ENCODE data around the gene TRAIP. TPM values are rescaled to one million over a fixed set of nuclear protein-coding genes. Genes with fewer than 3 reads are reported as not detected.
"Not testable (repeated sequence)": the region's sequence is repeated elsewhere in the genome, so short reads cannot be mapped to it uniquely, and the experiment has no call there.

TRAIP gene
- total RNA-seq, 1 donor from 2014 or later = 16.2 TPM

GRCh38 chr3:49787182-49787464 is 69.2 kb downstream of the TRAIP start:
- no peaks in the 10 kb centered on the region for H3K9me3 Mint-ChIP-seq (ENCODE audit: low read depth)
- H3K4me3 Mint-ChIP-seq (ENCODE audit: low read depth) = peak overlapping the region; percentile 89
- no peak for TF ChIP-seq CTCF (IDR thresholded peaks at IDR 0.05; ENCODE audit: unreplicated experiment)
- H3K27ac Mint-ChIP-seq = peak overlapping the region; percentile 97
- peaks cover 8% of the 10 kb centered on the region for H3K4me1 Mint-ChIP-seq (ENCODE audit: low read depth)
- peaks cover 7% of the 10 kb centered on the region for H3K36me3 Mint-ChIP-seq (ENCODE audit: insufficient read depth)
- DNase-seq (ENCODE audit: low spot score, unreplicated experiment) = no peak
- H3K27me3 Mint-ChIP-seq = peaks cover 5% of the 10 kb centered on the region

- no peaks in the 10 kb centered on the region for H3K9me3 Mint-ChIP-seq (ENCODE audit: low read depth)
- no peak for TF ChIP-seq CTCF (IDR thresholded peaks at IDR 0.05; ENCODE audit: unreplicated experiment)
- peaks cover 8% of the 10 kb centered on the region for H3K4me1 Mint-ChIP-seq (ENCODE audit: low read depth)
- H3K27ac Mint-ChIP-seq = peak within 1 kb of the TSS; percentile 97
- peak; percentile 100 for DNase-seq (ENCODE audit: low spot score, unreplicated experiment)
- H3K36me3 Mint-ChIP-seq (ENCODE audit: insufficient read depth) = peaks cover 7% of the 10 kb centered on the region
- peaks cover 5% of the 10 kb centered on the region for H3K27me3 Mint-ChIP-seq
- peak within 1 kb of the TSS; percentile 89 for H3K4me3 Mint-ChIP-seq (ENCODE audit: low read depth)
Measured at GRCh38 chr3:49786357-49787181, 69.8 kb downstream of the TRAIP start, which contains the start of gene IP6K1. Gene IP6K1 (minus strand): TSS chr3:49786542. CDS start chr3:49748040, 38,502 bp downstream.

- TF ChIP-seq CTCF (IDR thresholded peaks at IDR 0.05; ENCODE audit: unreplicated experiment) = no peak
- Mint-ChIP-seq H3K9me3 (ENCODE audit: low read depth) (no peaks in the 10 kb centered on the region), H3K27me3 (no peaks in the 10 kb centered on the region), H3K4me3 (ENCODE audit: low read depth) (peak overlapping the region; percentile 89), H3K4me1 (ENCODE audit: low read depth) (peaks cover 10% of the 10 kb centered on the region), H3K36me3 (ENCODE audit: insufficient read depth) (peaks cover 7% of the 10 kb centered on the region), H3K27ac (peak overlapping the region; percentile 92)
- DNase-seq (ENCODE audit: low spot score, unreplicated experiment) = peak; percentile 25
Measured at GRCh38 chr3:49785565-49786356, 70.6 kb downstream of the TRAIP start.

GRCh38 chr3:49782277-49782676 is 74.1 kb downstream of the TRAIP start:
- H3K27me3 Mint-ChIP-seq; H3K4me3 Mint-ChIP-seq (ENCODE audit: low read depth); DNase-seq (ENCODE audit: low spot score, unreplicated experiment); H3K9me3 Mint-ChIP-seq (ENCODE audit: low read depth); H3K4me1 Mint-ChIP-seq (ENCODE audit: low read depth): not testable (repeated sequence)
- Mint-ChIP-seq H3K36me3 (ENCODE audit: insufficient read depth) (peaks cover 10% of the 10 kb centered on the region), H3K27ac (peak overlapping the region; percentile 64)

GRCh38 chr3:49781415-49782199 is 74.8 kb downstream of the TRAIP start:
- H3K4me1 Mint-ChIP-seq (ENCODE audit: low read depth) = peaks cover 10% of the 10 kb centered on the region
- peaks cover 12% of the 10 kb centered on the region for H3K36me3 Mint-ChIP-seq (ENCODE audit: insufficient read depth)
- no peak overlapping the region for H3K4me3 Mint-ChIP-seq (ENCODE audit: low read depth)
- H3K27ac Mint-ChIP-seq = no peak overlapping the region
- H3K9me3 Mint-ChIP-seq (ENCODE audit: low read depth) = no peaks in the 10 kb centered on the region
- H3K27me3 Mint-ChIP-seq = no peaks in the 10 kb centered on the region
- no peak for DNase-seq (ENCODE audit: low spot score, unreplicated experiment)
- no peak for TF ChIP-seq CTCF (IDR thresholded peaks at IDR 0.05; ENCODE audit: unreplicated experiment)

- H3K27me3 Mint-ChIP-seq; DNase-seq (ENCODE audit: low spot score, unreplicated experiment); H3K9me3 Mint-ChIP-seq (ENCODE audit: low read depth); H3K4me3 Mint-ChIP-seq (ENCODE audit: low read depth); H3K4me1 Mint-ChIP-seq (ENCODE audit: low read depth); H3K27ac Mint-ChIP-seq: not testable (repeated sequence)
- peaks cover 12% of the 10 kb centered on the region for H3K36me3 Mint-ChIP-seq (ENCODE audit: insufficient read depth)
Measured at GRCh38 chr3:49780975-49781365, 75.4 kb downstream of the TRAIP start.
